NCI-H774 (cell line): ENCODE measurements around the gene RB1.
"Not testable (repeated sequence)": the region's sequence is repeated elsewhere in the genome, so short reads cannot be mapped to it uniquely, and the experiment has no call there.

Source experiments
- DNase-seq: peaks from one replicate; lab custom pipeline; 2025; lab: John Stamatoyannopoulos, UW

Gene RB1

DNA sequence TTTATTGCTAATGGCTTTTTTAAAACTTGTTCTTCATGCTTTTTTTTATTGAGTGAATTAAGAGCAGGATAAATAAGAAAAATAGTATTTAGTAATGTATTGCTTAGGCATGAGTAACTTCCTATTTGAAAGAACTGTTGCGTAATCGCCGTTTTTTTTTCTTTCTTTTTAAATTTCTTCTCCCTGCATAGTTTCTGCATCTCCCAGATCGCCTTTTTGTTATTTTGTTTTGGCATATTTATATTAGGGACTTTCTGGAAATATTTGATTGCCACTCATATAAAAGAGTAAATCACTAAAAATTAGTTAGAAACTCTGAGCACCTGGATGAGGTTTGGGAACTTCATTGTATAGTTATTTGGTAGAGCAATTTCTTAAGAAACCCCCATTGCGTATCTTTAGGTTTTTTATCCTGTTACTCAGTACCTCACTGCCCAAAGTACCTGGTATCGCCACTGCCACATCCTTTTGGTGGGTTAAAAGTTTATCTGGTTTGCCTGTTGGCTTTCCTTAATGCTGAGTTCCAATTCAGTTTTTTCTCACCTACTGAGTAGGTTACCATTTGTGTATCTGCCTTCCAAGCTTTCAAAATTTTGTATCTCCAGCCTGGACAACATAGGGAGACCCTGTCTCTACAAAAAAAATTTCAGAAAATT, 145.5 kb downstream of the RB1 start:
- no peak for DNase-seq

DNA sequence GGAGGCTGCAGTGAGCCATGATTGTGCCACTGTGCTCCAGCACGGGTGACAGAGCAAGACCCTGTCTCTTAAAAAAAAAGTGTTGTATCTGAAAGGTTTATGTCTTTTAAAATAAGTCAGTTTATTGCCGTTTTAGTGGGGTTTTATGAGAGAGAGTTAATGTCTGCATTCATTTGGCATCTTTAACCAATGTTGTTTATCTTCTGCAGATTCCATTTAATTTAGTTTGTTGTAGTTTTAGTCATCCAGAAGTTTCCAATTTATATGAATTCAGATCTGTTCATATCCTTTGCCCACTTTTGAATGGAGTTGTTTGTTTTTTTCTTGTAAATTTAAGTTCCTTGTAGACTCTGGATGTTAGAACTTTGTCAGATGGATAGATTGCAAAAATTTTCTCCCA, 146.1 kb downstream of the RB1 start:
- no peak for DNase-seq

DNA sequence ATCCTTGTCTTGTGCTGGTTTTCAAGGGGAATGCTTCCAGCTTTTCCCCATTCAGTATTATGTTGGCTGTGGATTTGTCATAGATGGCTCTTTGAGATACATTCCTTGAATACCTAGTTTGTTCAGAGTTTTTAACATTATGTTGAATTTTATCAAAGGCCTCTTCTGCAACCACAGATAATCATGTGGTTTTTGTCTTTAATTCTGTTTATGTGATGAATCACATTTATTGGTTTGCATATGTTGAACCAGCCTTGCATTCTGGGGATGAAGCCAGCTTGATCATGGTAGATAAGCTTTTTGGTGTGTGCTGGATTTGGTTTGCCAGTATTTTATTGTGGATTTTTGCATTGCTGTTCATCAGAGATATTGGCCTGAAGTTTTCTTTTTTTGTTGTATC, 147.6 kb downstream of the RB1 start:
- not testable (repeated sequence) for DNase-seq

DNA sequence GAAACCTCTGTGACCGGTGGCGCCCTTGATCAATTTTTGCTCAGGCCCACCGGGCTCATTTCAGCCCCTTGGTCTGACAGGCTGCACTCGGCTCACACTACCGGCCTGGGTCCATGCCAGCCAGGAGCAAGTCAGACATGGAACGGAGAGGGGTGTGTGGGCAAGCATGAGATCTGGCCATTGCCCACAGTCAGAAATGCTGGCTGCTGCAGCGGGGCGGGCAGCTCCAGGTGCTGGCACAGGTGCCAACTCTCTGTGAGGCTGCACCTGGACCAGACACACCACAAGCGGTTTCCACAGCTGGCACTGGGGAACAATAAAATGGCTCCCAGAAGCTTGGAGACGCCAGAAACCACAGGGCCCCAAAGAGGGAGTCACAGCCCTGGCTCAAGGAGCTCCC, 153.0 kb downstream of the RB1 start:
- DNase-seq = no peak

DNA sequence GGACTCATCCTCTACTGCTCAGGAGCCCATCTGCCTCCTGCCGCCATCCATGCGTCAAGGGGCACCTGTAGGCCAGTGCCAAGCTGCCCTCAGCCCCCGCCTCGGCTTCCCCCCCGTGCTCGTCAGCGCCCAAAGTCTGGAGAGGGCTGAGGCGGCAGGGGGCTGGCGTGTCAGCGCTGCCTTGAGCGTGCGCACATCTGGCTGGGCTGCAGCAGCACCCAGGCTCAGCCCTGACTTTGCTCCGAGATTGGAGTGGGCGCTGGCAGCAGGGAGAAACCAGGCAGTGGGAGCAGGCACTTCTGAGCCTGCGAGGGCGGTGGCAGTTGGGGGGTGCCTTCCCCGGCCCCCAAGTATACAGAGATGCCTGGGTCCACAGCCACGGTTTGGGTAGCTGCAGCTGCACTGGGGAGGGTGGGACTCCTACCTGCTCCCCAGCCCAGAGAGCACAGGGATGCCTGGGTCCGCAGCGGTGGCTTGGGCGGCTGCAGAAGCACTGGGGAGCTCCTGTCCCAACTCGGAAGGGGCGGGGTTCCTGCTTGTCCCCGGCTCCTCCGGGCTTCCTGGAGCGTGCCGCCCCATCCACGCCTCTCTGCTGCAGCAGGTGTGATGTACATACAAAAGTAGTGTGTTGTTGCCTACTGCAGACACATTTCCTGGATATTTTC, 154.2 kb downstream of the RB1 start:
- DNase-seq = no peak

DNA sequence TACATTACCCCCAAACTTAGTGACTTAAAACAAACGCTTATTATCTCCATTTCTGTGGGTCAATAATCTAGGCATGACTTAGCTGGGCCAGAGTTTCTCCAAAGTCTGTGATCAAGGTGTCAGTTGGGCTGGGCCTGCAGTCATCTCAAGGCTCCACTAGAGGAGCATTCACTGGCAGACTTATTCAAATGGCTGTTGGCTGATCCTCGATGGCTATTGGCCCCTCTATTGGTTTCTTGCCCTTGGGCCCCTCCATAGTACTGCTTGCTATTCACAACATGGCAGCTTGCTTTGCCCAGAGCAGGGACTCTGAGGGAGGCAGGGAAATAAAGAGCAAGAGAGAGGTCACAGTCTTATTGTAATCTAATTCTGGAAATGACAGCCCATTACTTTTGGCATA, 171.7 kb downstream of the RB1 start:
- no peak for DNase-seq

DNA sequence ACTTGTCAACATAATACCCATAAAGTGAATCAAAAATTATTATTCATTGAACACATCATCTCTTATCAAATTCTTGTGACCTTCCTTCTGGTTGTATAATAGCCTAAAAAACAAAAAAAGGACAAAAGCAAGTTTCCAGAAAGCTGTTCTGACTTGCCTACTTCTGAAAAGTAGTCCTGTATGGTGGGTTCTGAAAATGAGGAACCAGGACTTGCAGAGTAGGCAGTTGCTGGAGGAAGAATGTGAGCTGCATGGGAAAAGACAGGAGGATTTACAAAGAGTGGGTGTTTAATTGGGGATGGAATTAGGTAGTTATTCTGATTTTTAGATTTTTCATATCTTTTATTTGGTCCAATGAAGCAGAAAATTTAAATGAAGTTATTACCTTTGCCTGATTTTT, 172.7 kb downstream of the RB1 start:
- no peak for DNase-seq

DNA sequence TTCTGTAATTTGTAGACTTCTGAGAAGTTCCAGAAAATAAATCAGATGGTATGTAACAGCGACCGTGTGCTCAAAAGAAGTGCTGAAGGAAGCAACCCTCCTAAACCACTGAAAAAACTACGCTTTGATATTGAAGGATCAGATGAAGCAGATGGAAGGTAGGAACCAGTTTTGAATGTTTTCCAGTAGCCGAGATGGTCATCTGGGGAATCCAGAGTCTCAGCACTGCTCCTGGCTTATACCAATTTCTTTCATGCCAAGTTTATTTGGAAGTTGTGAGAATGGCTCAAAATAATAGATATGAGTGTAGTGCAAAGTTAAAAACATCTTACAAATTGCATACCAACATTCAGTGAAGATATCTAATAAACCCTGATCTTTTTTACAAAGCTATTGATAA, 173.1 kb downstream of the RB1 start:
- no peak for DNase-seq

DNA sequence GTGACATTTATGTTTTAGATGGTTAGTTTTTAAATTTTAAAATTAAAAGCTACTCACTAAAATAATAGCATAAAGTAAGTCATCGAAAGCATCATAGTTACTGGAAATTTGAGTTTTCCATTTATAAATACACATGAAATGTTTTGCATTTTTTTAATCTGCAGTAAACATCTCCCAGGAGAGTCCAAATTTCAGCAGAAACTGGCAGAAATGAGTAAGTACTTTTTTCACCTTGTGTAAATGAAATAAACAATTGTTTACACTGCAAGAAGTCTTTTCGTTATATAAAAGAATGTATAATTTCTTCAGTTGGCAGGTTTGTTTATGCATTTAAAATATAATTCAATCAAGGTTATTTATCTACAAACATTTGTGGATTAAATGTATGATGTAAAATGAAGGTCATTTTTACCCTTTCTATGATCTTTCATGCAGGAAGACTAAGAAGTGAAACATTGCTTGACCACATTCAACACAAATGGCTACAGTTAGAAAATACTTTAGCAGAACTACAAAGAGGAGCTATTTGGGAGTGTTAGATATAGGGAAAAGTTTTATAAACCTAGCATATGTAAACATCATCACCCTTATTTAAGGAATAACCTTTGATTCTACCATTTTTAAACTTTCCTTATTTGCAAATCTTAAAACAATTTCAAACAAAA, 173.8 kb downstream of the RB1 start:
- no peak for DNase-seq

DNA sequence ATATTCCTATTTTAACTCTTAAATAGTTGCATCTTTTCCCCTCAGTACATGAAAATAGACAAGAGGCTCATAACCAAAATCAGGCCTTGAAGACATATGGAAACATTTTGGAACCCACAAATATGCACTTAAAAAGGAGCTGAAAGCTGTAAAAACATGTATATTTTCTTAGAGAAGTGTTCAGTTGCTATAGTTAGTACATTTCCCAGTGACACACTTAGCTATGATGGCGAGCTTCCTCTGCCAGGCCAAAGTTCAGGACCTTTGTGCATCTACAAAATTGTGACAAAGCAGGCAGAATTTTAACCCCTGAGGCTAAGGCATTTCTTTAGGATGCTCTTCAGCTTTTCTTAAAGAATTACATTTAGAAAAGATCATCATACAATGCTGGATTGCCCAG, 174.8 kb downstream of the RB1 start:
- no peak for DNase-seq

DNA sequence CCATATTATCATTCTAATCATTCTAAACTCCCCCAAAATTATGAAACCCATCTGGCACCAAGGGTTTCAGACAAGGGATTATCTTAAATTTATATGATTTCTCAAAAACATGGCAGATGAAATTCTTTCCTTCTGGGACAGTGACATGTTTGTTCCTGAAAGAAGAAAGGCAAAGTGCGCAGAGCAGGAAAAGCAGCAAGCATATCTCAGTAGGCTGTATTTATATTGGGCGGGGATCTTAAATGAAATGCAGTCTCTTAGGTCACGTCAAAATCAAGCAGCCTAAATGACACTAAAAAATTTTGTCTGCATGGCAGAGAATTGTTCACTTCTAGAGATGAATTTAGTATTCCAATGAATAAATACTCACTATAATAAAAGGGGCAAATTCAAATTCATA, 180.0 kb downstream of the RB1 start:
- DNase-seq = no peak

DNA sequence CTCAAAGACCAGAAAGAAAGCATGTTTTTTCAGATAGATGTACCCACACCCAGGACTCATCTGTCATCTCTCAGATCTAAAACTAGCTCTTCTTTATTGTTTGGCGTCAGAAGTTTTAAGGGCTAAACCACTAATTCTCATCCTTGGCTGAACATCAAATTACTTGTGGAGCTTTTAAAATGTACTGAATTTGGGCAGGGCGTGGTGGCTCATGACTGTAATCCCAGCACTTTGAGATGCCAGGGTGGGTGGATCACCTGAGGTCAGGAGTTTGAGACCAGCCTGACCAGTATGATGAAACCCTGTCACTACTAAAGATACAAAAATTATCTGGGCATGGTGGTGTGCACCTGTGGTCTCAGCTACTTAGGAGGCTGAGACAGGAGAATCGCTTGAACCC, 181.9 kb downstream of the RB1 start:
- DNase-seq = no peak

DNA sequence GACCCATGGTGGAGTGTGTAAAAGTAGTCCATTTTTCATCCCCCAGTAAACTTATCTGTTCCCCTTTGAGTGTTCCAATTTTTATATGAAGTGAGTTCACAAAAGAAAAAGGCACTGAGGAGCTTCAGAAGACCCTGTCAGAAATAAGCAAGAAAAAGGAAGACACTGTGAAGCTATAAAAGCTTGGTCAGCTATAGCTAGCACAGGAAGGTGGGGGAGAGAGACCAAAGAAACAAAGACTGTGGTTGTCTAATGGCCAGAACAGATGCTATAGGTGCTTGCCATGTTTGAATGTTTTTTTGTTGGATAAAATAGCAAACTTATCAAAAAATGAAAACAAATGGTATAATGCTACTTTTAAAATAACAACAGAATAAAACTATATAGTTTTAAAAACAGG, 182.8 kb downstream of the RB1 start:
- no peak for DNase-seq

DNA sequence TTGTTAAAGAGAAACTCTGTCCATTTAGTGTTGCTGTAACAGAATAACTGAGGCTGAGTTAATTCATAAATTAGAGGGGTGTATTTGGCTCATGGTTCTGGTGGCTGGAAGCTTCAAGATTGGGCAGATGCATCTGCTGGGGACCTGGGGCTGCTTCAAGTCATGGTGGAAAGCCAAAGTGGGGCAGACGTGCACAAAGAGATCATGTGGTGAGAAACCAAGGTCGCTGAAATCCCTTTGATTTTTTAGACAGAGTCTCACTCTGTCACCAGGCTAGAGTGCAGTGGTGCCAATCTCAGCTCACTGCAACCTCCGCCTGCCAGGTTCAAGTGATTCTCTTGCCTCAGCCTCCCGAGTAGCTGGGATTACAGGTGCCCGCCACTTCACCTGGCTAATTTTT, 183.3 kb downstream of the RB1 start:
- DNase-seq = no peak

DNA sequence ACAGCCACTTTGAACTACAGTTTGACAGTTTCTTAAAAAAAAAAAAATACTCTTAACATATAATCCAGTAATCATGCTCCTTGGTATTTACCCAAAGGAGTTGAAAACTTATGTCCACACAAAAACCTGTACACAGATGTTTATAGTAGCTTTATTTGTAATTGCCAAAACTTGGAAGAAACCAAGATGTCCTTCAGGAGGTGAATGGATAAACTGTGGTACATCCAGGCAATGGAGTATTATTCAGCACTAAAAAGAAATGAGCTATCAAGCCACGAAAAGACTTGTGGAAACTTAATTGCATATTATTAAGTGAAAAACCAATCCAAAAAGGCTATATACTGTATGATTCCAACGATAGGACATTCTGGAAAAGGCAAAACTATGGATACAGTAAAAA, 184.4 kb downstream of the RB1 start:
- DNase-seq = no peak

DNA sequence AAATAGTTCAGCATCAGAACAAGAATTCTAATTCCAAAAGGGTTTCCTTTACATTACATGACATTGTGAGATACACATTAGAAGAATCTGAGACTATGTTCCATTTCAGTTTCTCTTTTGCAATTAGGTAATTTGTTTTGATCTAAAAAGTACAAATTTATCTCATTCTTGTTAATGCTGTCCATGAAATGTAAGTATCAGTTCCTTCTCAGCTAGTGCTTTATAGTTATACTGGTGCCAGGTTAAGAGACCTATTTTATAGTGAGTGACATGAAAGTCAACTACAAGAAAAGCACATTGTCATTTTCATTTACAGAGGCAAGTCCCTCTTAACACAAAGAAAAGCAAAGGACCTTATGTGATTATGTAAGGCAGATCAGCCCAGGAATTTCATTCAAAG, 185.4 kb downstream of the RB1 start:
- DNase-seq = no peak

DNA sequence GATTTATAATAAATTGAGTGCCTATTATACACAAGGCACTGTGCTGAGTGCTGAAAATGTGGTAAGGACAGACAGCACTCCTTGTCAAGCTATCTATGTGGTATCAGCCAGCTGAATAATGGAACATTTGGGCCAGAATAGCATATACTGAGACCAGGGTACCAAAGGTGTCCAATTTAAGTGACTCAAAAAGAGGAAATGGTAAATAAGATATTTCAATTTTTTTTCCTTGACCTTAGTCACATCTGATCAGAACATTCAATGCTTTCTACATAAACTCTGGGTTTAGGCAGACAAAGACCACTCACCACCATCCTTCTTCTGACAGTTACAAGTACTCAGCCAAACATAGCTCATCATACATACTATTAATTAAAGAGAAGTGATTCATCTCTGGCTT, 186.1 kb downstream of the RB1 start:
- no peak for DNase-seq

DNA sequence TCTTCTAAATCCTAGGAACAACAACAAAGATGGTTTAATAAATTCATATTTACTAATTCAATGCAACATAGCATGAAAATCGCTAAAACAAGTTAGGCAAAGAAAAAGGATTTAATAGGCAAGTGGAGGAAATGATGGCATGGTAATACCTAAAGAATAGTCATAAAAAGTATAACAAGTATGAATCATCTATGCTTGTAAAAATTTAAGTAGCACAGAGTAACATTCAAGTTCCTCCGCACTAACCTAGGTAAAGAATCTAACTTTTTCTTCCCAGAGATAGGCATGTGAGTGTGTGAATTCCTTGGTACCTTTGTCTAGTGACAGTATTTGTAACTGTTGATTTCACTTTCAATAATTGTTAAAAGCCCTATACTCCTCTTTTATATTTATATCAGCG, 186.7 kb downstream of the RB1 start:
- no peak for DNase-seq

DNA sequence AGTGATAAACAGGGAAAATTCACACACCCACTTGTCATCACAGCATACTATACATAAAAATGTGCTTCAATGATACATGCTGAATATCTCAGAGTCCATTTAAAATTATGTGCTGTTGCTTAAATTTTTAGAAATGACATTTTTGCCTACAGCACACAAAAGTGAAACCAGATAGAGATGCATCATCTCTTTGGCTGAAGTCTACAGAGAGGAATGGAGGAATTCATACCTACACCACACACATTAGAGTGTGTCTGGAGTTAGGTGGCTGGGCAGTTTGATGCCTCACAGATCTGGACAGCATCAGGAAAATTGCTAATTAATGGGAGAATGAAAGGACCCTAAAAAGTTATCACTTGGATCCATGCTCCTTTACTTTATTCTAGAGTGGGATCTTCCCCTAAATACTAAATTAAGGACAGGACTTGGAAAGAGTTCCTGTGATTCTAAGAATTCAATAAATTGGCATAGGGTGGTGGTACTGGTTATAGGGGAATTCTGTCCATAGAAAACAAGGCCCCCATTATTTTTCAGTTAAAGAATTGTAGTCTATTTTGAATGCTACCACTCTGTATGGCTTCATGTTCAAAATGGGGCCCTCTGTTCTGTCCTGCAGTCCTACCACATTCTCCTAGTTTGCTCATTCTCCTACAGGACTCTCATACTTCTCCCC, 188.0 kb downstream of the RB1 start:
- DNase-seq = no peak

DNA sequence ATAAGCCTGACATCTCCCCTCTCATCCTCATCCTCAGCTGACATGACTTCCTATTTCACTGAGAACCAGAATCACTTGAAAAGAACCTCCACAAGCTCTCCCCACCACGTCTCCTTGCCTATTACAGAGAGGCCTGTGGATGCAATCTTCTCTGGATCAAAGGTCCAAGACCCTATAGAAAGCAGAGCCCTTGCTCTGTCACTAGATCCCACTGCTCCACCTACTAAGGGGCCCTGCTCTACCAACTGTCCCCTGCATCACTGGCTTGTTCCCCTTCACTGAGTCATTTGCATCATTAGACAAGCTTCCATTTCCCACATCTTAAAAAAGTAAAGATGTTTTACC, 188.5 kb downstream of the RB1 start:
- no peak for DNase-seq

DNA sequence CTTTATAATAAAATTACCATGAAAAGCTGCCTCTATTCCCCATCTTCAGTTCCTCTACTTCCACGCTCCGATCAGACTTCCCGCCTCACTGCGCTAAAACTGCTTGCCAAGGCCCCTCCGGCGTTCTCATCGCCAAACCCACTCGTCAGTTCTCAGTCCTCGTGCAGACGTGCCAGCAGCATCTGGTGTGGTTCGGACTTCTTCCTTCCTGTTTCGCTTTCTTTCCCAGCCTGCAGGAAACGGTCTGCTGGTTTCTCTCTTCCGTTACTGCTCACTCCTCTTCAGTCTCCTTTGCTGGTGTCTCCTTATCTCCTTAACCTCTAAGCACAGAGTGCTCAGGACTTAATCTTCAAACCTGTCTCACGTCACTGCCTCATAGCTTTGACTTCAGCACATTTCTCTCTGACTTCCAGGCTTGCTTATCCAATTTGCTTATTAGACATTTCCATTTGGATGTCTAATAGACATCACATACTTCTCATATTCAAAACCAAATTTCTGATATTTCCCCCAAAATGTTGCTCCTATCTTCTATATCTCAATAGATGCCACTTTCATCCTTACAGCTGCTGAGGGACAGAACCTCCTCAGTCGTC, 189.0 kb downstream of the RB1 start:
- DNase-seq = no peak

DNA sequence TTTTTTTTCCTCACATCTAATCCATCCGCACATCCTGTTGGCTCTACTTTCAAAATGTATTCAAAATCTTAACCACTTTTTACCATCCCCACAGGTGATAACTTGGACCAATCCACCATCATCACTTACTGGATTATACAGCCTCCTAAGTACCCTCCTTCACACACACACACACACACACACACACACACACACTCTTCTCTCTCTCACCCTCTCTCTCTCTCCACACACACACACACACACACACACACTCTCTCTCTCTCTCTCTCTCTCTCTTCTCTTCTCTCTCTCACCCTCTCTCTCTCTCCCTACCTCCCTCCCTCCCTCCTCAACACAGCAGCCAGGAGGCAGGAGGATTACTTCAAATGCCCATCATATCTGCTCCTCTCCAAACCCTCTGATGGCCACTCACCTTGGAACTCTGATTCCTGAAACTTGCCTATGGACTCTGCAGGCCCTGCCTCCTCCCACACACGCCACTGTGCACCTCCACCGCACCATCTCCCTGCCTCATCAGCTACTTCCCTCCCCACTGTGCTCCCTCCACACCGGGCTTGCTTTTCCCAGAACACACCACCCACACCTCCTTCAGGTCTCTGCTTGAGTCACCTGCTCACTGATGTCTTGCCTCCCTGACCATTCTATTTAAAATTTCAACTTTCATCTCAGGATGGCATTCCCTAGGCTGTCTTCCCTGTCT, 189.7 kb downstream of the RB1 start:
- no peak for DNase-seq
